HEK293 (cell line): ENCODE results near the gene ZNF396.

Source experiments
- CTCF ChIA-PET: fragments of 350-600 bp; formaldehyde crosslinking; extraction: SDS; loops from one replicate; lab custom pipeline; 2021; ENCODE audit warnings: antibody characterized with exemption; lab: Yijun Ruan, JAX
- POLR2A ChIA-PET: fragments of 300-600 bp; formaldehyde crosslinking; extraction: SDS; loops from one replicate; lab custom pipeline; 2020; ENCODE audit warnings: antibody characterized with exemption, inconsistent platforms; lab: Yijun Ruan, JAX
- H3K27ac ChIP-seq: fragments of 200-500 bp; sonication (Bioruptor generic); 2 replicates; pipeline ENCODE4 v1.5.1; 2014; ENCODE audit warnings: low read depth, low read length, control low read depth, inconsistent platforms; ENCODE audit errors: extremely low read depth
- H3K36me3 ChIP-seq, 2 experiments: fragments of 200-500 bp in 1 of 2; sonication (Bioruptor generic) in 1 of 2; 1 replicate in 1 of 2; 2 replicates in 1 of 2; pipeline ENCODE4 v1.5.1; 2014 to 2017; ENCODE audit warnings: inconsistent platforms in 2 of 2, low read length in 2 of 2; ENCODE audit not compliant: control insufficient read depth in 2 of 2, insufficient read depth in 1 of 2
- H3K4me1 ChIP-seq: fragments of 200-500 bp; sonication (Bioruptor generic); 2 replicates; pipeline ENCODE4 v1.5.1; 2014; ENCODE audit warnings: mild to moderate bottlenecking, low read length, inconsistent platforms; ENCODE audit not compliant: control insufficient read depth, insufficient read depth
- H3K4me3 ChIP-seq: 2 replicates; pipeline ENCODE4 v1.5.1; 2011; ENCODE audit warnings: low read depth, mild to moderate bottlenecking, control low read depth, low read length, moderate library complexity
- H3K9me3 ChIP-seq: fragments of 200-500 bp; sonication (Bioruptor generic); 2 replicates; pipeline ENCODE4 v1.5.1; 2014; ENCODE audit warnings: low read depth, low read length, inconsistent platforms; ENCODE audit not compliant: control insufficient read depth, insufficient read depth
- BCL11A ChIP-seq: fragments of 450-650 bp; formaldehyde crosslinking; IDR thresholded peaks from 2 replicates; pipeline ENCODE4 v1.5.1; 2016; ENCODE audit warnings: low read depth, missing biosample characterization, missing genetic modification characterization
- GLI2 ChIP-seq: fragments of 450-650 bp; formaldehyde crosslinking; IDR thresholded peaks from 2 replicates; pipeline ENCODE4; 2017; ENCODE audit warnings: missing biosample characterization, missing genetic modification characterization, low read depth, borderline replicate concordance
- KLF7 ChIP-seq: fragments of 450-650 bp; formaldehyde crosslinking; IDR thresholded peaks from 2 replicates; pipeline ENCODE4 v1.5.1; 2016; ENCODE audit warnings: missing biosample characterization, missing genetic modification characterization, borderline replicate concordance
- TRIM28 ChIP-seq: IDR thresholded peaks from 2 replicates; pipeline ENCODE4 v1.6.1; 2011; ENCODE audit warnings: low read length, control low read depth, borderline replicate concordance
- YY1 ChIP-seq: fragments of 450-650 bp; formaldehyde crosslinking; IDR thresholded peaks from 2 replicates; pipeline ENCODE4 v1.5.1; 2018; ENCODE audit warnings: missing biosample characterization, missing genetic modification characterization
- ZNF16 ChIP-seq: fragments of 450-650 bp; formaldehyde crosslinking; IDR thresholded peaks from 2 replicates; pipeline ENCODE4 v1.5.1; 2016; ENCODE audit warnings: low read depth, missing biosample characterization, missing genetic modification characterization
- ZNF175 ChIP-seq: fragments of 450-650 bp; formaldehyde crosslinking; IDR thresholded peaks from 2 replicates; pipeline ENCODE4 v1.5.1; 2016; ENCODE audit warnings: missing biosample characterization, missing genetic modification characterization
- ZNF24 ChIP-seq: fragments of 450-650 bp; formaldehyde crosslinking; IDR thresholded peaks from 2 replicates; pipeline ENCODE4 v1.5.1; 2016; ENCODE audit warnings: missing biosample characterization, missing genetic modification characterization
- ZNF292 ChIP-seq: fragments of 450-650 bp; formaldehyde crosslinking; IDR thresholded peaks from 2 replicates; pipeline ENCODE4 v1.5.1; 2016; ENCODE audit warnings: low read depth, missing biosample characterization, missing genetic modification characterization, borderline replicate concordance
- ZNF311 ChIP-seq: fragments of 450-650 bp; formaldehyde crosslinking; IDR thresholded peaks from 2 replicates; pipeline ENCODE4 v1.5.1; 2017; ENCODE audit warnings: missing biosample characterization, missing genetic modification characterization, borderline replicate concordance
- ZNF341 ChIP-seq: fragments of 450-650 bp; formaldehyde crosslinking; IDR thresholded peaks from 2 replicates; pipeline ENCODE4; 2016; ENCODE audit warnings: low read depth, missing biosample characterization, missing genetic modification characterization
- ZNF391 ChIP-seq: fragments of 450-650 bp; formaldehyde crosslinking; IDR thresholded peaks from 2 replicates; pipeline ENCODE4 v1.5.1; 2016; ENCODE audit warnings: low read depth, missing biosample characterization, missing genetic modification characterization, borderline replicate concordance
- ZNF394 ChIP-seq: fragments of 450-650 bp; formaldehyde crosslinking; IDR thresholded peaks from 2 replicates; pipeline ENCODE4 v1.5.1; 2016; ENCODE audit warnings: missing biosample characterization, missing genetic modification characterization, mild to moderate bottlenecking, moderate library complexity, borderline replicate concordance
- ZNF404 ChIP-seq: fragments of 450-650 bp; formaldehyde crosslinking; IDR thresholded peaks from 2 replicates; pipeline ENCODE4 v1.5.1; 2017; ENCODE audit warnings: missing biosample characterization, missing genetic modification characterization
- ZNF530 ChIP-seq: fragments of 450-650 bp; formaldehyde crosslinking; IDR thresholded peaks from 2 replicates; pipeline ENCODE4 v1.5.1; 2016; ENCODE audit warnings: low read depth, missing biosample characterization, missing genetic modification characterization
- ZNF544 ChIP-seq: fragments of 450-650 bp; formaldehyde crosslinking; IDR thresholded peaks from 2 replicates; pipeline ENCODE4 v1.5.0; 2017; ENCODE audit warnings: missing biosample characterization, missing genetic modification characterization
- ZNF548 ChIP-seq: fragments of 450-650 bp; formaldehyde crosslinking; IDR thresholded peaks from 2 replicates; pipeline ENCODE4 v1.5.1; 2016; ENCODE audit warnings: missing biosample characterization, missing genetic modification characterization
- ZNF558 ChIP-seq: fragments of 450-650 bp; formaldehyde crosslinking; IDR thresholded peaks from 2 replicates; pipeline ENCODE4 v1.5.1; 2016; ENCODE audit warnings: missing biosample characterization, missing genetic modification characterization
- ZNF600 ChIP-seq: fragments of 450-650 bp; formaldehyde crosslinking; IDR thresholded peaks from 2 replicates; pipeline ENCODE4 v1.5.1; 2016; ENCODE audit warnings: missing biosample characterization, missing genetic modification characterization
- TF ChIP-seq, protein P1 (sequence below): fragments of 450-650 bp; formaldehyde crosslinking; IDR thresholded peaks from 2 replicates; pipeline ENCODE4 v1.5.0; 2017; ENCODE audit warnings: missing biosample characterization, missing genetic modification characterization, borderline replicate concordance
- TF ChIP-seq, protein P2 (sequence below): fragments of 450-650 bp; formaldehyde crosslinking; IDR thresholded peaks from 2 replicates; pipeline ENCODE4 v1.5.1; 2016; ENCODE audit warnings: missing biosample characterization, missing genetic modification characterization
- TF ChIP-seq, protein P3 (sequence below): fragments of 450-650 bp; formaldehyde crosslinking; IDR thresholded peaks from 2 replicates; pipeline ENCODE4 v1.5.1; 2016; ENCODE audit warnings: missing biosample characterization, missing genetic modification characterization

The ZNF396 gene

DNA sequence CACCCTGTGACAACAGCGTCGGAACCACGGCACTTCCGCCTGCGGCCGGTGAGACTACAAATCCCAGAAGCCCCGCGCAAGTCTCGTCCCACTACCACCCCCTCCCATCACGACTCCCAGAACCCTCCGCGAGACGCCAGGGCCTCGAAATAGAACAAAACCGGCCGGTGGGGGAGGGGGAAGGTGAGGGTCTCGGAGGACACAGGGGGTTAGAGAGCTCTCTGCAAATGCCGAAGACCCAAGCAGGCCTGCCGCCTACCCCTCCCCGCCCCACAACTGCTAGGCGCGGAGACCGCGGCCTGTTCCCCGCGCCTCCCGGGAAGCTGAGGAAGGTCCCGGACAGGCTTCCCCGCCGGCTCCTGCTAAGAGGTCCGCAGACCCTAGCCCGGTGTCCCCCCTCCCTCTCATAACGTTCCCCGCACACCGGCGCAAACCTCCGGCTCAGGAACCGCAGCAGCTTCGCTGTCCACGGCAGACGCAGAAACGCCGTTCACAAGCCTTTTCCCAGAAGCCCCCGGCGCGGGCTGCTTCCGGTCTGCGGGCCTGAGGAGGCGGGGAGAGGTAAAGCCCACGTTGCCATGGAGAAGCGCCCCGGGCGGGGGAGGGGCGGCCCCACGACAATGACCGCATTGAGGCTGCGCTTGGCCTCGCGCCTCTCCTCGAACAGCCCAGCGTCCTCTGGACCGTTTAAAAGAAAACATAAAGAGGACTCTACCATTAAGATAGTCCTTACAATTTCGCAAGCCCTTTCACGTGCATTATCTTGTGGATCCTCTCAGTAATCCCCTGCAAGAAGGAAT is 33.0 kb downstream of the ZNF396 start, which contains the start of gene ZNF24 (continued):
- TF ChIP-seq ZNF341: no peak
- no peak for TF ChIP-seq ZNF600
- TF ChIP-seq BCL11A: no peak
- 0 out of 2 replicates have a peak, but pooled peaks have one; percentile 45 for TF ChIP-seq ZNF391 (tag by site-specific recombination)
- no peak for TF ChIP-seq ZNF175 (tag by site-specific recombination)
- no peak for TF ChIP-seq ZNF530 (tag by site-specific recombination)
- TF ChIP-seq ZNF394 (tag by site-specific recombination): 0 out of 2 replicates have a peak, but pooled peaks have one; percentile 33
- TF ChIP-seq TRIM28: no peak; the same call in none of the 2 replicates
- TF ChIP-seq KLF7 (tag by site-specific recombination): no peak
- no peak for TF ChIP-seq ZNF558
- TF ChIP-seq, protein P1, sequence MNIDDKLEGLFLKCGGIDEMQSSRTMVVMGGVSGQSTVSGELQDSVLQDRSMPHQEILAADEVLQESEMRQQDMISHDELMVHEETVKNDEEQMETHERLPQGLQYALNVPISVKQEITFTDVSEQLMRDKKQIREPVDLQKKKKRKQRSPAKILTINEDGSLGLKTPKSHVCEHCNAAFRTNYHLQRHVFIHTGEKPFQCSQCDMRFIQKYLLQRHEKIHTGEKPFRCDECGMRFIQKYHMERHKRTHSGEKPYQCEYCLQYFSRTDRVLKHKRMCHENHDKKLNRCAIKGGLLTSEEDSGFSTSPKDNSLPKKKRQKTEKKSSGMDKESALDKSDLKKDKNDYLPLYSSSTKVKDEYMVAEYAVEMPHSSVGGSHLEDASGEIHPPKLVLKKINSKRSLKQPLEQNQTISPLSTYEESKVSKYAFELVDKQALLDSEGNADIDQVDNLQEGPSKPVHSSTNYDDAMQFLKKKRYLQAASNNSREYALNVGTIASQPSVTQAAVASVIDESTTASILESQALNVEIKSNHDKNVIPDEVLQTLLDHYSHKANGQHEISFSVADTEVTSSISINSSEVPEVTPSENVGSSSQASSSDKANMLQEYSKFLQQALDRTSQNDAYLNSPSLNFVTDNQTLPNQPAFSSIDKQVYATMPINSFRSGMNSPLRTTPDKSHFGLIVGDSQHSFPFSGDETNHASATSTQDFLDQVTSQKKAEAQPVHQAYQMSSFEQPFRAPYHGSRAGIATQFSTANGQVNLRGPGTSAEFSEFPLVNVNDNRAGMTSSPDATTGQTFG (tag by site-specific recombination): no peak
- TF ChIP-seq, all 188 proteins: peak for 41

DNA sequence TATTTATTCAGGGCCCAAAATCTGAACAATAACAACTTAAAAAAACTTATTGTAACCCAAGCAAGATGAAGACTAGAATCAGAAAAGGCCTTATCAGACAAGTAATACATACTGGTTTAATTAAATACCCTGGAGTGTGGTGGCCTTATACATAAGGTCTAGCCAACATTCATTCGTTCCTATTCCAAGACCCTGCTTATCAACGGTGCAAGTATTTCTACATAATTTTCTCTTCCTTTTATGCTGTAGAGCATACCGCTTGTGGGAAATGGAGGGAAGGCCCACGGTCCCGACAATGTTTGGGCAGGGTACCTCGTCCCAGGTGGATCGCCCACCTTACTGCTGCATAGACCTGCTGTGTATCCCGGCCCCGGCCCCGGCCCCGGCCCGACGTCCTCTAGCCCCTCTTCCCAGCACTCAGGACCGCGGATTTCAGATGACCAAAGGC is 33.6 kb downstream of the ZNF396 start:
- CTCF ChIA-PET: interaction anchor here (1.1 to 1.7 kb wide), 2 partner anchors 12 to 18 kb away, joined by 4 to 6 read pairs; no protein-coding TSS in a partner anchor
- POLR2A ChIA-PET: interaction anchor here (0.6 to 1.6 kb wide), 4 partner anchors 9 to 103 kb away, joined by 3 to 7 read pairs (median 4); partner anchors contain the start of genes ZNF397 and ZSCAN30
- TF ChIP-seq ZNF292 (tag by site-specific recombination): no peak
- no peak for TF ChIP-seq ZNF548 (tag by site-specific recombination)
- TF ChIP-seq ZNF600: no peak
- no peak for TF ChIP-seq ZNF16
- TF ChIP-seq ZNF404 (tag by site-specific recombination): no peak
- TF ChIP-seq, protein P1 (tag by site-specific recombination): no peak
- TF ChIP-seq ZNF24 (tag by site-specific recombination): no peak
- TF ChIP-seq, protein P2, sequence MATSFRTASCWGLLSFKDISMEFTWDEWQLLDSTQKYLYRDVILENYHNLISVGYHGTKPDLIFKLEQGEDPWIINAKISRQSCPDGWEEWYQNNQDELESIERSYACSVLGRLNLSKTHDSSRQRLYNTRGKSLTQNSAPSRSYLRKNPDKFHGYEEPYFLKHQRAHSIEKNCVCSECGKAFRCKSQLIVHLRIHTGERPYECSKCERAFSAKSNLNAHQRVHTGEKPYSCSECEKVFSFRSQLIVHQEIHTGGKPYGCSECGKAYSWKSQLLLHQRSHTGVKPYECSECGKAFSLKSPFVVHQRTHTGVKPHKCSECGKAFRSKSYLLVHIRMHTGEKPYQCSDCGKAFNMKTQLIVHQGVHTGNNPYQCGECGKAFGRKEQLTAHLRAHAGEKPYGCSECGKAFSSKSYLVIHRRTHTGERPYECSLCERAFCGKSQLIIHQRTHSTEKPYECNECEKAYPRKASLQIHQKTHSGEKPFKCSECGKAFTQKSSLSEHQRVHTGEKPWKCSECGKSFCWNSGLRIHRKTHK (tag by site-specific recombination): no peak
- TF ChIP-seq, protein P3, sequence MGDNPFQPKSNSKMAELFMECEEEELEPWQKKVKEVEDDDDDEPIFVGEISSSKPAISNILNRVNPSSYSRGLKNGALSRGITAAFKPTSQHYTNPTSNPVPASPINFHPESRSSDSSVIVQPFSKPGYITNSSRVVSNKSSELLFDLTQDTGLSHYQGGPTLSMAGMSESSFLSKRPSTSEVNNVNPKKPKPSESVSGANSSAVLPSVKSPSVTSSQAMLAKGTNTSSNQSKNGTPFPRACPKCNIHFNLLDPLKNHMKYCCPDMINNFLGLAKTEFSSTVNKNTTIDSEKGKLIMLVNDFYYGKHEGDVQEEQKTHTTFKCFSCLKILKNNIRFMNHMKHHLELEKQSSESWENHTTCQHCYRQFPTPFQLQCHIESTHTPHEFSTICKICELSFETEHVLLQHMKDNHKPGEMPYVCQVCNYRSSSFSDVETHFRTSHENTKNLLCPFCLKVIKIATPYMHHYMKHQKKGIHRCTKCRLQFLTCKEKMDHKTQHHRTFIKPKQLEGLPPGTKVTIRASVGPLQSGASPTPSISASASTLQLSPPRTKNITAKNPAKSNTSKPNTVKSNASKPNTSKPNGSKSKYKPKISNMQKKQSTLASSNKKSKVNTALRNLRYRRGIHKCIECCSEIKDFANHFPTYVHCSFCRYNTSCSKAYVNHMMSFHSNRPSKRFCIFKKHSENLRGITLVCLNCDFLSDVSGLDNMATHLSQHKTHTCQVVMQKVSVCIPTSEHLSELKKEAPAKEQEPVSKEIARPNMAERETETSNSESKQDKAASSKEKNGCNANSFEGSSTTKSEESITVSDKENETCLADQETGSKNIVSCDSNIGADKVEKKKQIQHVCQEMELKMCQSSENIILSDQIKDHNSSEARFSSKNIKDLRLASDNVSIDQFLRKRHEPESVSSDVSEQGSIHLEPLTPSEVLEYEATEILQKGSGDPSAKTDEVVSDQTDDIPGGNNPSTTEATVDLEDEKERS: no peak
- no peak for TF ChIP-seq GLI2
- no peak for TF ChIP-seq ZNF311 (tag by site-specific recombination)
- TF ChIP-seq ZNF544 (tag by site-specific recombination): no peak
- no peak for TF ChIP-seq ZNF341
- no peak for TF ChIP-seq YY1 (tag by site-specific recombination)
- no peaks in the 10 kb centered on the region for H3K9me3 ChIP-seq
- peaks cover 14 to 41% of the 10 kb centered on the region in 2 experiments for H3K36me3 ChIP-seq
- H3K4me1 ChIP-seq: no peaks in the 10 kb centered on the region
- H3K27ac ChIP-seq: no peak overlapping the region; the same call in 1 of the 2 replicates
- peak overlapping the region; percentile 92 for H3K4me3 ChIP-seq
